Calu3 (cell line): Measurements from ENCODE around the gene BCAS3. TPM values are rescaled to one million over a fixed set of nuclear protein-coding genes. Genes with fewer than 3 reads are reported as not detected.

Experiments
- BruUV-seq: library from RNA; stranded (reverse); fragments of 400-500 nt; replicated peaks from 2 replicates; lab custom pipeline; 2021; lab: Mats Ljungman, UMichigan
- CTCF ChIA-PET: fragments of 300-600 bp; sonication (Branson Sonifier 250); formaldehyde crosslinking; loops from one replicate; lab custom pipeline; 2022; ENCODE audit warnings: antibody characterized with exemption; lab: Charles Lee
- DNase-seq: peaks from one replicate; pipeline ENCODE4 v3.0.0; 2022
- H3K27ac Mint-ChIP-seq: one replicate; pipeline ENCODE4 v1.8.0; 2022; ENCODE audit warnings: mixed read lengths; ENCODE audit not compliant: unreplicated experiment
- H3K27me3 Mint-ChIP-seq: one replicate; pipeline ENCODE4 v1.8.0; 2022; ENCODE audit warnings: mixed read lengths; ENCODE audit not compliant: unreplicated experiment
- H3K36me3 Mint-ChIP-seq: one replicate; pipeline ENCODE4 v1.8.0; 2022; ENCODE audit warnings: mild to moderate bottlenecking, moderate library complexity, mixed read lengths; ENCODE audit not compliant: insufficient read depth, unreplicated experiment
- H3K4me1 Mint-ChIP-seq: one replicate; pipeline ENCODE4 v1.8.0; 2022; ENCODE audit warnings: mild to moderate bottlenecking, low read depth, mixed read lengths; ENCODE audit not compliant: unreplicated experiment
- H3K4me3 Mint-ChIP-seq: one replicate; pipeline ENCODE4 v1.8.0; 2022; ENCODE audit warnings: mild to moderate bottlenecking, low read depth, moderate library complexity, mixed read lengths; ENCODE audit not compliant: unreplicated experiment
- H3K9me3 Mint-ChIP-seq: one replicate; pipeline ENCODE4 v1.8.0; 2022; ENCODE audit warnings: low read depth, mixed read lengths; ENCODE audit not compliant: unreplicated experiment
- intact Hi-C: fragments of 100-400 bp; cut with micrococcal nuclease; formaldehyde crosslinking; loops from one replicate; pipeline ENCODE4 v1.10.0; 2022; ENCODE audit not compliant: unreplicated experiment
- total RNA-seq: library from RNA; stranded (reverse); gene quantifications from 2 replicates; pipeline ENCODE4 v1.2.3, GENCODE V29; 2022
- TF ChIP-seq, protein P1 (sequence below): fragments of 200-600 bp; IDR thresholded peaks from one replicate; pipeline ENCODE4 v1.8.0; 2022; ENCODE audit warnings: antibody characterized with exemption; ENCODE audit not compliant: unreplicated experiment

BCAS3 gene
- total RNA-seq, 1 experiment from 2014 or later, result 10.9 TPM

DNA sequence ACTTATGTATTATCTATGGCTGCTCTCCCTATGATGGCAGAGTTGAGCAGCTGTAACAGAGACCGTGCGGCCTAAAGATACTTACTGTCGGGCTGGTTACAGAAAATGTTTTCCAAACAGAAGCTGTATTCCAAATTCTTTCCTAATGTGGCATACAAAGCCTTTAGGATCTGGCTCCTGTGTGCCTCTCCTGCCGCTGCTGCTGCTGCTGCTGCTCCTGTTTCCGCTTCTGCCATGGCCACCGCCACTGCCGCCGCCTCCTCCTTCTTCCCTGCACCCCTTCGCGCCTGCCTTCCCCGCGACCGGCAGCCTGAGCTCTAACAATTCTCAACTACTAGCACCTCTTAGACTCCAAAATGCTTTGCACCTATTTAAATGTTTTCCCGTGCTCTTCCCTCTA lies 458.1 kb downstream of the BCAS3 start:
- intact Hi-C loops, result no loop called here
- no peak overlapping the region for H3K4me3 Mint-ChIP-seq
- H3K9me3 Mint-ChIP-seq, result no peaks in the 10 kb centered on the region
- peaks cover 17% of the 10 kb centered on the region for H3K4me1 Mint-ChIP-seq
- CTCF ChIA-PET, result no interaction called here
- no peak for DNase-seq
- BruUV-seq, result no TSS peak
- no peak overlapping the region for H3K27ac Mint-ChIP-seq
- TF ChIP-seq, protein P1, sequence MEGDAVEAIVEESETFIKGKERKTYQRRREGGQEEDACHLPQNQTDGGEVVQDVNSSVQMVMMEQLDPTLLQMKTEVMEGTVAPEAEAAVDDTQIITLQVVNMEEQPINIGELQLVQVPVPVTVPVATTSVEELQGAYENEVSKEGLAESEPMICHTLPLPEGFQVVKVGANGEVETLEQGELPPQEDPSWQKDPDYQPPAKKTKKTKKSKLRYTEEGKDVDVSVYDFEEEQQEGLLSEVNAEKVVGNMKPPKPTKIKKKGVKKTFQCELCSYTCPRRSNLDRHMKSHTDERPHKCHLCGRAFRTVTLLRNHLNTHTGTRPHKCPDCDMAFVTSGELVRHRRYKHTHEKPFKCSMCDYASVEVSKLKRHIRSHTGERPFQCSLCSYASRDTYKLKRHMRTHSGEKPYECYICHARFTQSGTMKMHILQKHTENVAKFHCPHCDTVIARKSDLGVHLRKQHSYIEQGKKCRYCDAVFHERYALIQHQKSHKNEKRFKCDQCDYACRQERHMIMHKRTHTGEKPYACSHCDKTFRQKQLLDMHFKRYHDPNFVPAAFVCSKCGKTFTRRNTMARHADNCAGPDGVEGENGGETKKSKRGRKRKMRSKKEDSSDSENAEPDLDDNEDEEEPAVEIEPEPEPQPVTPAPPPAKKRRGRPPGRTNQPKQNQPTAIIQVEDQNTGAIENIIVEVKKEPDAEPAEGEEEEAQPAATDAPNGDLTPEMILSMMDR, result no peak
- no peaks in the 10 kb centered on the region for H3K27me3 Mint-ChIP-seq
- no peaks in the 10 kb centered on the region for H3K36me3 Mint-ChIP-seq

DNA sequence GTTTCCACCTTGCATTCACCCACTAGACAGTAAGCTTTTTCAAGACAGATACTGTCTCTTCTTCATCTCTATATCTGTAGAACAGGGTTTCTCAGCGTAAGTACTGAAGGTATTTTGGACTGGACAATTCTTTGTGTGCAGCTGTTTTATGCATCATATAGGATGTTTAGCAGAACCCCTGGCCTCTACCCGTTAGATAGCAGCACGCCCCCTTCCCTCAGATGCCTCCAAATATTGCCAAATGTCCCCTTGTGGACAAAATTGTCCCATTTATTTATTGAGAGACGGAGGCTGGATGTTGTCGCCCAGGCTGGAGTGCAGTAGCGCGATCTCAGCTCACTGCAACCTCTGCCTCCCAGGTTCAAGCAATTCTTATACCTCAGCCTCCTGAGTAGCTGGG lies 458.6 kb downstream of the BCAS3 start:
- CTCF ChIA-PET, result no interaction called here
- peaks cover 17% of the 10 kb centered on the region for H3K4me1 Mint-ChIP-seq
- H3K36me3 Mint-ChIP-seq, result no peaks in the 10 kb centered on the region
- H3K4me3 Mint-ChIP-seq, result no peak overlapping the region
- intact Hi-C loops, result no loop called here
- BruUV-seq, result no TSS peak
- no peaks in the 10 kb centered on the region for H3K27me3 Mint-ChIP-seq
- H3K9me3 Mint-ChIP-seq, result no peaks in the 10 kb centered on the region
- DNase-seq, result no peak
- TF ChIP-seq, protein P1, result no peak
- no peak overlapping the region for H3K27ac Mint-ChIP-seq

DNA sequence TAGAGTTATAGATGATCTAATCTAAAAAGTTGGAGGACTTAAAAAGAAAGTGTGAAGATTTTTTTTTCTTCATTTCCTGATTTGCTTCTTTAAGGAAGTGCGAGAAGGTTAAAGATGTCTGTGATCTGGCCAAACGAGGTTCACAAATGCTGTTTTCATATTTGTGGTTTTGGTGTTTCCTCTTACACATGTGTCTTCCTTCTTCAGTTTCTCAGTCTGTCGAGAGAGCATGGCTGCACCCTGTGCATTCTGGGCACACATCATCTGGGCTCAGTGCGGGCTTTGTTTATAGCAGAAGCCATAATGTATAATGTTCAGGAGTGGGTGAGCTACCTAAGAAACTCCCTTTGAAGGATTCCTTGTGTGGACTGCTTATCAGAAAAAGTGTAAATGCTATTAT lies 461.6 kb downstream of the BCAS3 start:
- H3K36me3 Mint-ChIP-seq, result no peaks in the 10 kb centered on the region
- no peak overlapping the region for H3K4me3 Mint-ChIP-seq
- H3K27me3 Mint-ChIP-seq, result no peaks in the 10 kb centered on the region
- peaks cover 17% of the 10 kb centered on the region for H3K4me1 Mint-ChIP-seq
- intact Hi-C loops, result no loop called here
- no peak for DNase-seq
- no peaks in the 10 kb centered on the region for H3K9me3 Mint-ChIP-seq
- CTCF ChIA-PET, result no interaction called here
- peak overlapping the region; percentile 59 for H3K27ac Mint-ChIP-seq
- TF ChIP-seq, protein P1, result no peak
- no TSS peak for BruUV-seq

DNA sequence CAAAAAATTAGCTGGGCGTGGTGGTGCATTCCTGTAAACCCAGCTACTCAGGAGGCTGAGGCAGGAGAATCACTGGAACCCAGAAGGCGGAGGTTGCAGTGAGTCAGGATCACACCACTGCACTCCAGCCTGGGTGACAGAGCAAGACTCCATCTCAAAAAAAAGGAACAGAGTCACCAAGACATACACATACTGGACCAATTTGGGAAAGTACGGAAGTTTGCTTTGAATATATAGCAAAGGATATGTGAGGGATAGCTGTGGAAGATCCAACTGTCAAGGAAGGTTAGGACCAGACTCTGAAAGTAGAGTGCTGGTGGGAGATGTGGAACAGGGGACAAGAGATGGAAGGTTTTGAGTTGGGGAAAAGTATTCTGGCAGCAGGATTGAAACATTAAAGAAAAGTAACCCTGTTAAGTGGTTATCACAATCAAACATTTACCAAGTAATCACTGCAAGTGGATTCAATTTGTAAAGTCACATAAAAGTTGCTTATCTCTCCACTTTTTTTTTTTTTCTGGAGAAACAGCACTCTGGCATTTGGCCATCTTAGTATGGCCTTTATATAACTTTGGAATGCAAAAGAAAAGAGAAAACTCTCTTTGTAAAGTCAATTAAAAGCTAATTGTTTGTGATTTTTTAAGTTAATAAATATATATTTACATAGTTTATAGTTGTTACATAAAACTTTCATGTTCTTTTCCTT lies 462.6 kb downstream of the BCAS3 start:
- Mint-ChIP-seq H3K36me3 (no peaks in the 10 kb centered on the region), H3K4me3 (no peak overlapping the region), H3K27ac (no peak overlapping the region), H3K4me1 (peaks cover 17% of the 10 kb centered on the region), H3K27me3 (no peaks in the 10 kb centered on the region), H3K9me3 (no peaks in the 10 kb centered on the region)
- intact Hi-C loops, result no loop called here
- TF ChIP-seq, protein P1, result no peak
- CTCF ChIA-PET, result interaction anchor here (0.7 kb wide), 1 partner anchor 514 kb away, joined by 3 read pairs; no protein-coding TSS in a partner anchor
- BruUV-seq, result no TSS peak
- DNase-seq, result no peak
